GM12872 (cell line): ENCODE measurements around the gene RHBDF2.

Experiments
- TF ChIP-seq, protein P1 (sequence below): IDR thresholded peaks from 3 replicates; pipeline ENCODE4 v1.5.1; 2011; ENCODE audit warnings: low read depth, mild to moderate bottlenecking, low read length, moderate library complexity; ENCODE audit not compliant: insufficient read depth

Gene RHBDF2

DNA sequence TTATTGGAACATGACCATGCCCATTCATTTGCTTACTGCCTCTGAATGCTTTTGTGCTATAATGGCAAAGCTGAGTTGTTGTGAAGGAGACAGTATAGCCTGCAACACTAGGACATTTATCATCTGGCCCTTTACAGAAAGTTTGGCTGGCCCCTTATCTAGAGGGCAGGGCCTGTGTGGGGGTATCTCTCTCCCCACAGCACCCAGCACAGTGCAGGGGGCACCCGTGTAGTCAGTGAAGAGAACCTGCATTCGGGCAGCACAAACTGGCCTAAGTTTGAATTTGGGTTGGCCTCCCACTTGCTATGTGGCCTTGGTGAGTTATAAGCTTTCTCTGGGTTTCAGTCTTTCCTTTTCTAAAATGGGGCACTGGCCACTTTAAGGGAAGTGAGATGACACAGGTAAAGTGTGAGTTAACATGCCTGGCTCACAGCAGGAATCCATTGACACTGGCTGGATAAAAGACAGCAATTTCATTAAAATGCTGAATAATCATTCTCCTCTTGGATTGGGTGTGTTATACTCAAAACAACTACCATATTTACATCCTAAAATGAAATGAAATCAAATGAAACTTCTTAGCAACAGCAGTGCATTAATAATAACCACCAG, 60.4 kb downstream of the RHBDF2 start:
- TF ChIP-seq, protein P1, sequence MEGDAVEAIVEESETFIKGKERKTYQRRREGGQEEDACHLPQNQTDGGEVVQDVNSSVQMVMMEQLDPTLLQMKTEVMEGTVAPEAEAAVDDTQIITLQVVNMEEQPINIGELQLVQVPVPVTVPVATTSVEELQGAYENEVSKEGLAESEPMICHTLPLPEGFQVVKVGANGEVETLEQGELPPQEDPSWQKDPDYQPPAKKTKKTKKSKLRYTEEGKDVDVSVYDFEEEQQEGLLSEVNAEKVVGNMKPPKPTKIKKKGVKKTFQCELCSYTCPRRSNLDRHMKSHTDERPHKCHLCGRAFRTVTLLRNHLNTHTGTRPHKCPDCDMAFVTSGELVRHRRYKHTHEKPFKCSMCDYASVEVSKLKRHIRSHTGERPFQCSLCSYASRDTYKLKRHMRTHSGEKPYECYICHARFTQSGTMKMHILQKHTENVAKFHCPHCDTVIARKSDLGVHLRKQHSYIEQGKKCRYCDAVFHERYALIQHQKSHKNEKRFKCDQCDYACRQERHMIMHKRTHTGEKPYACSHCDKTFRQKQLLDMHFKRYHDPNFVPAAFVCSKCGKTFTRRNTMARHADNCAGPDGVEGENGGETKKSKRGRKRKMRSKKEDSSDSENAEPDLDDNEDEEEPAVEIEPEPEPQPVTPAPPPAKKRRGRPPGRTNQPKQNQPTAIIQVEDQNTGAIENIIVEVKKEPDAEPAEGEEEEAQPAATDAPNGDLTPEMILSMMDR = no peak

DNA sequence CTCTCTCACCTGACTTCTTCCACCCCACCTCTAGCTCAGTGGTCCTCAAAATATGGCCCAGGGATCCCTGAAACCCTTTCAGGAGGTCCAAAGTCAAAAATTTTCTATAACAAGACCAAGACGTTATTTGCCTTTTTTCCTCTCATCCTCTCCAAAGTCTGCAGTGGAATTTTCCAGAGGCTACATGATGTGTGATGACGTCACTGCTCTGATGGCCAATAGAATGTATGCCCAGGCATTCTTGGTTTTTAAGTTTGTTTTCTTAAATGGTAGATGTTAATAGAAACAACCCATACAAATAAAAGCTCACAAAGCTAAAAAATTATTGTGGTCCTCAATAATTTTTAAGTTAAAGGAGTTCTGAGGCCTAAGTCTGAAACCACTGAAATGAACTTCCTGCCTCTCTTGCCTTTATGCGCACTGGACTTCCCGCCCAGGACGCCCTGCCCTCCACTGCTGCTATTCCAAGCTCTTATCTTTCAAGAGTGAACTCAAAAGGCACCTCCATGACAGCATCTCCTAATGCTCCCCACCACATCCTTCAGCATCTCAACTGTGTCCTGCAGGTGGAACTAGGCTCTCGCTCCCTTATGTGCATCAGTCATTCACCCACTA, 61.8 kb downstream of the RHBDF2 start:
- TF ChIP-seq, protein P1 = no peak

DNA sequence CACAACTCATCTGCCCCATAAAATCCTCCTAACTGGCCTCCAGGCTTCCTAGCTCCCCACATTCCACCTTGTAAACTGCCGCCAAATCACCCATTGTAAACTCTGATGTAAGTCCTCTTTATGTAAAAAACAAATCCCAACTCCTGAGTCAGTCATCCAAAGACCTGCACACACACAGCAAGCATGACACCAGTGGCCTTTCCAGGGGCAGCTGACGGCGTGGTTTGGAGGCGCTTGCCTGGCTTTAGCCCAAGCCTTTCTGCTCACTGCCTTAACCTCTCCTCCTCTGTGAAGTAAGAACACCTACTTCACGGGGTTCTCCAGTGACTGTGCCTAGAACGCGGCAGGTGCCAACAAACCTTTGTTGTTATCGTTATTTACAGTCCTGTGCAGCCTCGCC, 62.3 kb downstream of the RHBDF2 start:
- TF ChIP-seq, protein P1 = no peak

DNA sequence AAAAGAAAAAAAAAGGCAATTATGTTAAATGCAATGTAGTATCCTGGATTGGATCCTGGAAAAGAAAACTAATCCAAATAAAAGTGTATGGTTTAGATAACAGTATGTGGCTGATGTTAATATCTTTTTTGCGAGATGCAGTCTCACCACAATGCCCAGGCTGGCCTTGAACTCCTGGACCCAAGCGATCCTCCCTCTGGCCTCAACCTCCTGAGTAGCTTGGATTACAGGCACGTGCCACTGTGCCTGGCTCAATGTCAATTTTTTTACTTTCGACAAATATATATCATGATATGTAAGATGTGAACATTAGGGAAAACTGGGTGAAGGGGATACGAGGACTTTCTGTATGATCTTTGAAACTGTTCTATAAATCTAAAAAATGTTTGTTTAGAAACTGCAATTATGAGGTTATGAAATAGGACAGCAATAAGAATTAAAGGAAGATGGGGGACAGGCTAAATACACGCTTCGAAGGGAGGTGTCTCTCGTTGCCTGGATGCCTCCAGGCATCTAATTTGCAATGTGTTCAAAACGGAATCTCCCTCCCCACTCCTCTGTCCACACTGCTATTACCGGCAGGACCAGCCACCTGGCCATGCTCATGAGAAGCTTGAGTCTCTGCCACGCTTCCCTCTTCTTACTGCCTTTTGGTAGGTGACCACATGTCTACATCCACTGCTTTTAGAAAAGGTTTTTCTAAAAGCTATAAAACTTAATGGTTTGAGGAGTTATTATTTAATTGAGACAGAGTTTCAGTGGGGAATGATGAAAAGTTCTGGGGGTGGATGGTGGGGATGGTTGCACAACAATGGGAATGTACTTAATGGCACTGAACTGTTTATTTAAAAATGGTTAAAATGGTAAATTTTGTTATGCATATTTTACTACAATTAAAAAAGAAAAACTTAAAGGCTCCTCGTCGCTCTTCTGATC, 63.5 kb downstream of the RHBDF2 start:
- TF ChIP-seq, protein P1 = no peak

DNA sequence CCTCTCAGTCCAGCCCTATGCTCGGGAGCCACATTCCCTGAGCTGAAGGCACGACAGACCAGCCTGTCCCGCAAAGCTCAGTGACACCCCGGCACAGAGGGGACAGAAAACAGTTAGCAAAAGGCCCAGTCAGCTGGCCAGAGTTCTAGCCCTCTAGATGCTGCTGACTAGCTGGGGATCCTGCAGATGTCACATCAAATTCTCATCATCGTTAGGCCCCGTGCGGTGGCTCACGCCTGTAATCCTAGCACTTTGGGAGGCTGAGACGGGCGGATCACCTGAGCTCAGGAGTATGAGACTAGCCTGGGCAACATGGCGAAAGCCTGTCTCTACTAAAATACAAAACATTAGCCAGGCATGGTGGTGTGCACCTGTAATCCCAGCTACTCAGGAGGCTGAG, 65.5 kb downstream of the RHBDF2 start:
- TF ChIP-seq, protein P1 = no peak

DNA sequence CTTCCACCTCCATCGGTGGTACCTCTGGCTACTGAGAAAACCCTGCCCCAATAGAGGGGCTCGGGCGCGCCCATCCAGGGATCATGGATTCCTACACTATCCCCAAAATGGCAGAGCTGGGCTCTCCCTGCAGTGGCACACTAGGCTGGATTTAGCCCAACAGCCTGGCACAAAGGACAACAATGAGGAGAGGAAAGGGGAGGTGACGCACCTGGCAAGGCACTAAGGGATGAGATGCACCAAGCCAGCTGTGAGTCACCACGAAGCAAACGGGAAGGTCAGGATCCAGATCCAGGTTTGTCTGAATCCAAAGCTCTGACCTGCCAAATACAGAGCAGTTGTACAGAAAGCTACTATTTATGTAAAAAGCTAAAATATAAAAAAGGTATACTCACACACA, 66.4 kb downstream of the RHBDF2 start:
- TF ChIP-seq, protein P1 = no peak

DNA sequence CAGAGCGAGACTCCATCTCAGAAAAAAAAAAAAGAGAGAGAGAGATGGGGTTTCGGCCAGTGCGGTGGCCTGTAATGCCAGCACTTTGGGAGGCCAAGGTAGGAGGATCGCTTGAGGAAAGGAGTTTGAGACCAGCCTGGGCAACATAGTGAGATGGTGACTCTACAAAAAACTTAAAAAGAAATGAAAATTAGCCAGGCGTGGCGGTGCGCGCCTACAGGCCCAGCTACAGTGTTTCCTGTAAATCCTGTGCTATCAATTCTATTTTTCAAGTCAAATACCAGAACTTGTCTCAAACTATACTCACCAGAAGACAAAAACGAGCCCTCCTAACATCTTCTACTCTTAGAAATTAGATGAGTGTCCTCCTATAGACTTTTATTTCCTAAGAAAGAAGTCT, 67.5 kb downstream of the RHBDF2 start:
- TF ChIP-seq, protein P1 = no peak
